CD4-positive, alpha-beta T cell treated with Interleukin-12 subunit alpha and Interleukin-12 subunit beta, for 1 hour (primary cell): Measurements from ENCODE around the gene OR10A5.
"Not testable (repeated sequence)": the region's sequence is repeated elsewhere in the genome, so short reads cannot be mapped to it uniquely, and the experiment has no call there.

Experiments used
- DNase-seq: peaks from one replicate; pipeline ENCODE4 v3.0.0-alpha.2; 2020

Gene OR10A5

DNA sequence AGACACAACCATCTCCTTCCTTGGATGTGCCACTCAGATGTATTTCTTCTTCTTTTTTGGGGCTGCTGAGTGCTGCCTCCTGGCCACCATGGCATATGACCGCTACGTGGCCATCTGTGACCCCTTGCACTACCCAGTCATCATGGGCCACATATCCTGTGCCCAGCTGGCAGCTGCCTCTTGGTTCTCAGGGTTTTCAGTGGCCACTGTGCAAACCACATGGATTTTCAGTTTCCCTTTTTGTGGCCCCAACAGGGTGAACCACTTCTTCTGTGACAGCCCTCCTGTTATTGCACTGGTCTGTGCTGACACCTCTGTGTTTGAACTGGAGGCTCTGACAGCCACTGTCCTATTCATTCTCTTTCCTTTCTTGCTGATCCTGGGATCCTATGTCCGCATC, 31.4 kb downstream of the OR10A5 start:
- DNase-seq: no peak

DNA sequence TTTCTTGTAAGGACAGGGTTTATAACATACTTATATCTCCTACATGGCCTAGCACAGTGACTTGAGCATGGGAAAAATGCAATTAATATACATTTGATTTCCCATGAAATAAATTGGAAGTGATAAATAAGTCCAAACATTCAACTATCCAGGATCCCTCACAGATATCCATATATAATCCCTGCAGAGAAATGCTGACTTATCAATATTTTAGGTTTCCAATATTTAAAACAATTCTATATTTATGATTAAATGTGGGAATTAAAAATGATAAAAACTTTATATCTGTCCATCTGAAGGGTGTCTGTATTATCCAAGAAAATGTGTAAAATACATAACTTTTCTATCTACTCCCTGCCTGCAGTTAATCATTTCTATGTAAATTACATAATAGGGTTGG, 37.3 kb downstream of the OR10A5 start:
- DNase-seq: no peak

DNA sequence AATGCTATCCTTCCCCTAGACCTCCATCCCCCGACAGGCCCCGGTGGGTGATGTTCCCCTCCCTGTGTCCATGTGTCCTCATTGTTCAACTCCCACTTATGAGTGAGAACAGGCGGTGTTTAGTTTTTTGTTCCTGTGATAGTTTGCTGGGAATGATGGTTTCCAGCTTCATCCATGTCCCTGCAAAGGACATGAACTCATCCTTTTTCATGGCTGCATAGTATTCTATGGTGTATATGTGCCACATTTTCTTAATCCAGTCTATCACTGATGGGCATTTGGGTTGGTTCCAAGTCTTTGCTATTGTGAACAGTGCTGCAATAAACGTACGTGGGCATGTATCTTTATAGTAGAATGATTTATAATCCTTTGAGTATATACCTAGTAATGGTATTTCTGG, 42.2 kb downstream of the OR10A5 start:
- not testable (repeated sequence) for DNase-seq

DNA sequence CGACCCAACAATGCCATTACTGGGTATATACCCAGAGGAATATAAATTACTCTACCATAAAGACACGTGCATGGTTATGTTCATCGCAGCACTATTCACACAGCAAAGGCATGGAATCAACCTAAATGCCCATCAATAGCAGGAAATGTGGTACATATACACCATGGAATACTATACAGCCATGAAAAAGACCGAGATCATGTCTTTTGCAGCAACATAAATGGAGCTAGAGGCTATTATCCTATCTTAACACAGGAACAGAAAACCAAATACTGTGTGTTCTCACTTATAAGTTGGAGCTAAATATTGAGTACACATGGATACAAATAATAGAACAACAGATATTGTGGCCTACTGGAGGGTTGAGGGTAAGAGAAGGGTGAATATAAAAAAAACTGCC, 43.3 kb downstream of the OR10A5 start:
- no peak for DNase-seq

DNA sequence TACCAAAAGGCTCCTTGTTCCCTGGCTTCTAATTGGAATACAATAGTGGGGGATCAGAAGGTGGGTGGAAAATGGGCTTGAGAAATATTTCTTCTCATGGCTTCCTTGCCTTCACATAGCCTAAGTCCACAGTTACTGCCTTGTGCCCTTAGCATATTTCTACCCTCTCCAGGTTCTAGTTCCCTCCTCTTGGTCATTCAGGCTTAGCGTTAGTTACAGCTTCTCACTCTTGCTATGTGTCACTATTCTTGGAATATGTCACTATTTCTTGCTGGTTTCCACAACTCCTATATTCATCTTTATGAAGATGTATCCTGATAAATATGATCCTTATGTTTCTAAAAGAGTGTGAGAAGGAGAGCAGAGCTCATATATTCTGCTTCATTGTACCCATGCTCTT, 44.4 kb downstream of the OR10A5 start:
- DNase-seq: no peak

DNA sequence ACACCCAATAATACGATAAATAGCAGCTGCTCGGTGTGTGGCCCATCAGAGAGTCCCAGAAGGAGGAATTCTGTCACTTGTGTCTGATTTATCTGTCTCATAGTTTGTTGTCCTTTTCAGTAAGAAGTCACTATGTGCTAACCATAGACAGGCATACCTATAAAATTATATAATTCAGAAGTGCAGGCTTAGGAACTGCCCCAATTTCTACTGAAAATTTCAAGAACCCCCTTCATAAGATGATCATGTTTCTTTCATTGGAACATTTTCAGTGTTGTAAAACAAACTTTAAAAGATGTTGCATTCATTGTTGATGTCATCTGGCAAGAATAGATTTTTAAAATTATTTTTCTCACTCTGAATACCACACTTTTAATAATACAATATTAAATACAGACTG, 46.9 kb downstream of the OR10A5 start, which contains the start of gene OR2D2:
OR2D2 (minus strand) TSS at position 101 of the 400 bp plus-strand sequence; CDS start at position 101, 0 bp downstream.
- DNase-seq: no peak

DNA sequence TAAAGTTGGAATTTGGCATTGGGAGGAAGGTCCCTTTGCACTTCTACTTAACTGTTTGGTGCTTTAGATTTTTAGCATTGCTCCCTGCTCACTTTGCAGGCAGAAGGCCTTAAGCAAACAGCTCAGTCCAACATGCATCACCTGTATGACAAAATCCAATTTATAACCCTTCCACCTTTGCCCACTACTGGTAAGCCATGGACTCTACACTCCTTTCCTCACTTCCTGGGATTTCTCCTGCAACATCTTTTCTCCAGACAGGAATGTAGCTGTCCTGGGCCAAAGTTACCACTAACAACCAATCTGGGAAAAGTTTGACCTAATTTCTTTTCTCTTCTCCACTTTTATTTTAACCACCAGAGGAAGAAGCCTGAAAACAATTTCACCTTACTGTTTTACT, 48.6 kb downstream of the OR10A5 start:
- no peak for DNase-seq

DNA sequence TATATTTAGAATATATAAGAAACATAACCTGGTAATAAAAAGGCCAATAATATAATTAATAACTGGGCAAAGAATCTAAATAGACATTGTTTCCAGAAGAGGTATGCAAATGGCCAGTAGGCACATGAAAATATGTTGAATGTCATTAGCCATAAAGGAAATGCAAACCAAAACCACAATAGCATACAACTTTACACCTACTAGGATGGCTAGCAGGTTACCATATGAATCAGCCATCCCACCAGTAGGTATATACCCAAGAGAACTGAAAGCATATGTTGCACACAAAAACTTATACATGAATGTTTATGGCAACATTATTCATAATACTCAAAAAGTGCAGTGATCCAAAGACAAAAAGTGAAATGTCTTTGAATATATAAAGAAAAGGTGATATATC, 49.5 kb downstream of the OR10A5 start:
- no peak for DNase-seq
